Type B pancreatic cell (in vitro differentiated cells): ENCODE measurements around the gene SNCAIP. TPM values are rescaled to one million over a fixed set of nuclear protein-coding genes. Genes with fewer than 3 reads are reported as not detected.
"Not testable (repeated sequence)": the region's sequence is repeated elsewhere in the genome, so short reads cannot be mapped to it uniquely, and the experiment has no call there.

Source experiments
- DNase-seq: peaks from one replicate; pipeline ENCODE4 v3.0.0; 2021; ENCODE audit warnings: mixed read lengths; ENCODE audit not compliant: unreplicated experiment; ENCODE audit errors: extremely low spot score
- H3K27ac Mint-ChIP-seq: 2 replicates; pipeline ENCODE4 v1.8.0; 2021; ENCODE audit warnings: mild to moderate bottlenecking, mixed read lengths
- H3K27me3 Mint-ChIP-seq: 2 replicates; pipeline ENCODE4 v1.8.0; 2021; ENCODE audit warnings: mixed read lengths
- H3K36me3 Mint-ChIP-seq: 2 replicates; pipeline ENCODE4 v1.8.0; 2021; ENCODE audit warnings: mixed read lengths
- H3K4me1 Mint-ChIP-seq: one replicate; pipeline ENCODE4 v1.8.0; 2021; ENCODE audit warnings: mixed read lengths; ENCODE audit not compliant: unreplicated experiment
- H3K4me3 Mint-ChIP-seq: 2 replicates; pipeline ENCODE4 v1.8.0; 2021; ENCODE audit warnings: mild to moderate bottlenecking, mixed read lengths
- H3K9me3 Mint-ChIP-seq: 2 replicates; pipeline ENCODE4 v1.8.0; 2021; ENCODE audit warnings: mixed read lengths
- total RNA-seq: library from RNA; stranded (reverse); gene quantifications from 2 replicates; pipeline ENCODE4 v1.2.1, GENCODE V29; 2021; ENCODE audit warnings: low replicate concordance
- TF ChIP-seq, protein P1 (sequence below): fragments of 200-600 bp; sonication (generic); conservative IDR thresholded peaks from 2 replicates; pipeline ENCODE4 v1.5.0; 2021; ENCODE audit warnings: antibody characterized with exemption, mild to moderate bottlenecking

The SNCAIP gene
- total RNA-seq, 1 donor from 2014 or later: 31.6 TPM

DNA sequence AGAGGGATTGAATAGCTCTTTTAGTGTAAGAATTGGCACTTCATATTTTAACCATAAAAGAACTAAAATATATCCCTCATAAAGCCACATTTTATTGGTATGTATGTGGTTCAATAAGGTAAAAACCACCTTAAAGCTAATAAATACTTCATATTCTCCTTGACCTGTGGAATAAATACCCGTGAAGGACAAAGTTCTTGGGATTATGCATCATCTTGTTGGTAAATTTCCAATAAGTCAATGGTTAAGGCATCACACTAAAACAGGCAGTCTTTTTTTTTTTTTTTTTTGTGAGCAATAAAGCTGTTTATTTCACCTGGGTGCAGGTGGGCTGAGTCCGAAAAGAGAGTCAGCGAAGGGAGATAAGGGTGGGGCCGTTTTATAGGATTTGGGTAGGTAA is 161.9 kb downstream of the SNCAIP start:
- H3K36me3 Mint-ChIP-seq: peaks cover 16% of the 10 kb centered on the region
- no peaks in the 10 kb centered on the region for H3K27me3 Mint-ChIP-seq
- no peak overlapping the region for H3K27ac Mint-ChIP-seq
- no peak overlapping the region for H3K4me3 Mint-ChIP-seq
- DNase-seq: no peak
- peaks cover 13% of the 10 kb centered on the region for H3K4me1 Mint-ChIP-seq
- TF ChIP-seq, protein P1, sequence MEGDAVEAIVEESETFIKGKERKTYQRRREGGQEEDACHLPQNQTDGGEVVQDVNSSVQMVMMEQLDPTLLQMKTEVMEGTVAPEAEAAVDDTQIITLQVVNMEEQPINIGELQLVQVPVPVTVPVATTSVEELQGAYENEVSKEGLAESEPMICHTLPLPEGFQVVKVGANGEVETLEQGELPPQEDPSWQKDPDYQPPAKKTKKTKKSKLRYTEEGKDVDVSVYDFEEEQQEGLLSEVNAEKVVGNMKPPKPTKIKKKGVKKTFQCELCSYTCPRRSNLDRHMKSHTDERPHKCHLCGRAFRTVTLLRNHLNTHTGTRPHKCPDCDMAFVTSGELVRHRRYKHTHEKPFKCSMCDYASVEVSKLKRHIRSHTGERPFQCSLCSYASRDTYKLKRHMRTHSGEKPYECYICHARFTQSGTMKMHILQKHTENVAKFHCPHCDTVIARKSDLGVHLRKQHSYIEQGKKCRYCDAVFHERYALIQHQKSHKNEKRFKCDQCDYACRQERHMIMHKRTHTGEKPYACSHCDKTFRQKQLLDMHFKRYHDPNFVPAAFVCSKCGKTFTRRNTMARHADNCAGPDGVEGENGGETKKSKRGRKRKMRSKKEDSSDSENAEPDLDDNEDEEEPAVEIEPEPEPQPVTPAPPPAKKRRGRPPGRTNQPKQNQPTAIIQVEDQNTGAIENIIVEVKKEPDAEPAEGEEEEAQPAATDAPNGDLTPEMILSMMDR: no peak
- peaks cover 11% of the 10 kb centered on the region for H3K9me3 Mint-ChIP-seq

DNA sequence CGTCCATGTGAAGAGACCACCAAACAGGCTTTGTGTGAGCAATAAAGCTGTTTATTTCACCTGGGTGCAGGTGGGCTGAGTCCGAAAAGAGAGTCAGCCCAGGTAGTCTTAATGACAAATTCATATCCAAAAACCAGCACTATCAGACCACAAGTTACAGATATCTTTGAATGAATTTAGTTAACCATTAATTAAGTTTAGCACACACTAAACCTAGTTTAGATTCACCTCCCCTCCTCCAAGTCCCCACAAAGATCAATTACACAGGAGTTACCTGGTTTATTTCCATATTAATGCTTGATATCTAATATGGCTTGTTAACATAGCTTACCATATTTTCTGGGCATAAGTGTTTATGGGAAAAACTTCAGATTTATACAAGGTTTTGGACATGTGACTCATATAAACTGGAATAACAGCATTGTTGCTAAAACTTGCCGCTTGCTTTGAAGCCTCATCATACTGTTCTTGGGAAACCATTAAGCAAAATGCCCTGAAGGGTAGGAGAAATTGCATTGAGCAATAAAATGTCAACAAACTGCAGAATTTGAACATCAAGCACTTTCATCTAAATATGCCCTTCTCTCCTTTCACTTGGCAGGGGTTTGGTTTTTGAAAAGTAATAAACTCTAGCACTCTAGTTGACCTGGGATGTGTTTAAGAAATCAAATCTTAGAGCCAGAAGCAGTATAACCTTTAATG is 166.9 kb downstream of the SNCAIP start:
- Mint-ChIP-seq H3K27me3 (no peaks in the 10 kb centered on the region), H3K4me3 (peak overlapping the region; percentile 82), H3K4me1 (peaks cover 16% of the 10 kb centered on the region), H3K27ac (peak overlapping the region; percentile 84), H3K9me3 (peaks cover 8% of the 10 kb centered on the region), H3K36me3 (peaks cover 9% of the 10 kb centered on the region)
- no peak for DNase-seq
- TF ChIP-seq, protein P1: no peak

DNA sequence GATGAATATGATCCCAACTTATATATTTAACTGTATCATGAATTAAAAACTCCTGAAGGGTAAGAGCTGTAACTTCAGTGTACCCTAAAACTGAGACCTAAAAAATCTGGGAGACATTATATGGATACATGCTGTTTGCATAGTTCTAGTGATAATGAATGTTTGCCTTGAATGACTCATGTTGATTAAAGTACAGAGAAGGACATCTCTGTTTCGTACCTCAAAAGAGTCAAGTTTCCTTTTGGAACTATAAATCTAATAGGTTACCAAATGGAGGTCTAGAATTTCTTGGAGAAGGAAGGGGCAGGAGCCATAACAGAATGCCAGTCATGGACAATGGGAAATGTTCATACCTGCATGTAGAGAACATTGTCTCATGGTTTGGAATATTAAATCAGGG is 168.1 kb downstream of the SNCAIP start:
- peaks cover 4% of the 10 kb centered on the region for H3K36me3 Mint-ChIP-seq
- DNase-seq: no peak
- peak overlapping the region; percentile 6 for H3K27ac Mint-ChIP-seq
- H3K27me3 Mint-ChIP-seq: no peaks in the 10 kb centered on the region
- H3K4me1 Mint-ChIP-seq: peaks cover 16% of the 10 kb centered on the region
- no peak overlapping the region for H3K4me3 Mint-ChIP-seq
- H3K9me3 Mint-ChIP-seq: peaks cover 15% of the 10 kb centered on the region
- TF ChIP-seq, protein P1: no peak

DNA sequence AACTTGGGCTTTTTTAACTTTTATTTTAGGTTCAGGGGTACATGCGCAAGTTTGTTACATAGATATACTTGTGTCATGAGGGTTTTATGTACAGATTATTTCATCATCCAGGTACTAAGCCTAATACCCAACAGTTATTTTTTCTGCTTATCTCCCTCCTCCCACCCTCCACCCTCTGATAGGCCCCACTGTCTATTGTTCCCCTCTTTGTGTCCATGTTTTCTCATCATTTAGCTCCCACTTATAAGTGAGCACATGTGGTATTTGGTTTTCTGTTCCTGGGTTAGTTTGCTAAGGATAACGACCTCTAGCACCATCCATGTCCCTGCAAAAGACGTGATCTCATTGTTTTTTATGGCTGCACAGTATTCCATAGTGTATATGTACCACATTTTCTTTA is 172.1 kb downstream of the SNCAIP start:
- Mint-ChIP-seq H3K36me3 (peaks cover 5% of the 10 kb centered on the region), H3K4me3 (no peak overlapping the region), H3K4me1 (peaks cover 11% of the 10 kb centered on the region), H3K27ac (no peak overlapping the region), H3K9me3 (peaks cover 16% of the 10 kb centered on the region), H3K27me3 (no peaks in the 10 kb centered on the region)
- no peak for DNase-seq
- TF ChIP-seq, protein P1: no peak

DNA sequence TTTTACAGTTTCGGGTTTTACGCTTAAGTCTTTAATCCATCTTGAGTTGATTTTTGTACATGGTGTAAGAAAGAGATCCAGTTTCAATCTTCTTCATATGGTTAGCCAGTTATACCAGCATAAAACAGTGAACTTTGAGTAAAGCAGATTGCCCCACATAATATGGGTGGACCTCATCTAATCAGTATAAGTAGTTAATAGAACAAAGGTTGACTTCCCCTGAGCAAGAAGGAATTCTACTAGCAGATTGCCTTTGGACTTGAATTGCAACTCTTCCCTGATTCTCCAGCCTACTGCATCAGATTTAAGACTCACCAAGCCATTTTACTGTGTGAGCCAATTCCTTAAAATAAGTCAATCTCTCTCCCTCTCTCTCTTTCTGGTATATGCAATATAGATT is 173.2 kb downstream of the SNCAIP start:
- no peak for DNase-seq
- Mint-ChIP-seq H3K27ac (no peak overlapping the region), H3K9me3 (peaks cover 12% of the 10 kb centered on the region)

DNA sequence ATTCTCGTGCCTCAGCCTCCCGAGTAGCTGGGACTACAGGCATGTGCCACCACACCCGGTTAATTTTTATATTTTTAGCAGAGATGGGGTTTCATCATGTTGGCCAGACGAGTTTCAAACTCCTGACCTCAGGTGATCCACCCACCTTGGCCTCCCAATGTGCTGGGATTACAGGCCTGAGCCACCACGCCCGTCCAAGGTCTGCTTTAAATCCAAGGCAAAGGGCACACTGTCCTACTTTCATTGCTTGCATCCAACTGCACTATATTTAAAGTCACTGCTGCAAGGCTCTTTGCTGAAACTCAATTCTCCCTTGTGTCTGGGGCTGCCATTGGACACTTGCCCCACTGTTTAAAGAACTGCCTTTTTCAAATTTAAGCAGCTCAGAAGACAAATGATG is 174.6 kb downstream of the SNCAIP start:
- H3K4me1 Mint-ChIP-seq, H3K36me3 Mint-ChIP-seq, DNase-seq, H3K4me3 Mint-ChIP-seq, H3K27ac Mint-ChIP-seq, H3K27me3 Mint-ChIP-seq: not testable (repeated sequence)
- peaks cover 11% of the 10 kb centered on the region for H3K9me3 Mint-ChIP-seq

More for the DNA sequence above, 173.2 kb downstream of the SNCAIP start:
- TF ChIP-seq, protein P1: no peak
- Mint-ChIP-seq H3K36me3 (peaks cover 5% of the 10 kb centered on the region), H3K4me3 (no peak overlapping the region), H3K4me1 (peaks cover 1% of the 10 kb centered on the region), H3K27me3 (no peaks in the 10 kb centered on the region)
